Stimulated activated CD4-positive, alpha-beta T cell treated with anti-CD3 and anti-CD28 coated beads, Interleukin-4, amount 100 ng/mL, for 48 hours (primary cell): ENCODE data around the gene AGPAT3.
A peak's percentile ranks its signal among the peaks of the same experiment; 100 is the strongest.

Source experiments
- DNase-seq, 2 donors: peaks; one replicate each; pipeline ENCODE4 v3.0.0-alpha.2; 2020; ENCODE audit warnings: low read depth in 2 of 2

The AGPAT3 gene

DNA sequence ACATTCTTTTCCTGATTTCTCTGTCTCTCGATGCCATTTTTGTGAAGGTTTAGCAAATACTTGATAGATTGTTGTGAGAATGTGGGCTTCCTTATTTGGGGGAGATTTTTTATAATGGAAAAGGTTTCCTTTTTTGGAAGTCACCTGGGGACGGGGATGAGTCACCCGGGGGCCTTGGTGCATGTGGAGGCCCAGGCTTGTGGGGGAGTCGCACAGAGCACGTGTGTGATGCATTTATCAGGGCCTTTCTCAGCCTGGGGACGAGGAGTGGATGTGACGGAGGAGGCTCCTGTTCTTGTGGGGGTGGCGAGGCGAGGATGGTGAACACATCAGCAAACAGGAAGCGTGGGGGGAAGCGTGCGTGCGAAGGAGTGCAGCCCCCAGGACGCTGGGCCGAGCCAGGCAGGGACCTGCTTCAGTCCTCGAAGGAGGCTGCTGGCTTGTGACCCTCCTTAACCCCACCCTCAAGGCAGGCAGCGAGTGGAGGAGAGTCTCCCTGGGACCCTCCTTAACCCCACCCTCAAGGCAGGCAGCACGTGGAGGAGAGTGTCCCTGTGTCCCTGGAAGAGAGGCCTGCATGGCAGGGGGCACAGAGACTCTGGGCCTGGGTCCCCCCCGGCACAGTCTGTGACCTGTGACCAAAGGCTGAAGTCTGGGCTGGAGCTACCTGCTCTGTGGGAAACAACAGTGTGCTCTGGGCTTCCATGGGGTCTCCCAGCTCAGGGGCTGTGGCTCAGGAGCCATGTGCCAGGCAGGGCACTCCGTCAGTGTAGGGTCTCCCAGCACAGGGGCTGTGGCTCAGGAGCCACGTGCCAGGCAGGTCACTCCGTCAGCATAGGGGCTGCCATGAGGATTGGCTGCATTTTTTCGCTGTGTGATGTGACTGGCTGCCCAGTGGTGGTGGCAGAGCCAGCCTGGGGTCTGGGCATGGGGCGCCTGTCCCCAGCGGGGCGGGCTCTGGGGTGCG lies 57.2 kb downstream of the AGPAT3 start:
- DNase-seq: peak; percentile 36 to 37

DNA sequence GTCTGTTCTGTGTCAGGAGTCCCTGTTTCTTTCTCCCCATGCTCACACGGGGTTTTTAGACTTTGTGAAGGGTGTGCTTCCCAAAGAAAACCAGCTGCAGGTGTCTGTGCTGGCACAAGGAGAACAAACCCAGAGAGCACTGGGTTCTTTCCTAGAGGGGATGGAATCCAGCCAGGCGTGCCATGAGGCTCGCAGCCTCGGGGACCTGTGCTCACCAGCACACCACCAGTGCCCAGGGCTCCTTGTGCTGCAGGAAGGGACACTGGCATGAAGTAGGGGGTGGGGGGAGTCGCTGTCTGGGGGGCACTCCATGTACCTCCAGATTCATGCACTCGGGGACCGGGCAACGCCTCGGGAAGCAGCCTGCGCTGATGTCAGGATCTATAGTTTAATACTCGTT lies 57.9 kb downstream of the AGPAT3 start:
- DNase-seq: no peak

DNA sequence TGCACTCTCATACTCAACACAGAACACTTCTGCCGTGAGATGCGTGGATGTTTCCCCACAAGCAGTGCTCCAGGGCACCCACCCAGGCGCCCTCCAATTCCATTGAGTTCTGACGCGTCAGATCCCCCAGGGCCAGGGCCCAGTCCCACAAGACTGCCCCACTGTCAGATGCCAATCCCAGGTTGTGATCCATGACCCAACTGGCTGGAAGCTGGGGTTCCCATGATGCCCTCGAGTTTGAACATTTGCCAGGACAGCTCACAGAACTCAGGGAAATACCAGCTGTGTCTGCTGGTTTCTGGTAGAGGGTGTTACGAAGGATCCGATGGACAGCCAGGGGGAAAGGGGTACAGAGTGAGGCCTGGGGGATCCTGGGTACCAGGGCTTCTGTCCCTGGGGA lies 58.4 kb downstream of the AGPAT3 start:
- no peak for DNase-seq

DNA sequence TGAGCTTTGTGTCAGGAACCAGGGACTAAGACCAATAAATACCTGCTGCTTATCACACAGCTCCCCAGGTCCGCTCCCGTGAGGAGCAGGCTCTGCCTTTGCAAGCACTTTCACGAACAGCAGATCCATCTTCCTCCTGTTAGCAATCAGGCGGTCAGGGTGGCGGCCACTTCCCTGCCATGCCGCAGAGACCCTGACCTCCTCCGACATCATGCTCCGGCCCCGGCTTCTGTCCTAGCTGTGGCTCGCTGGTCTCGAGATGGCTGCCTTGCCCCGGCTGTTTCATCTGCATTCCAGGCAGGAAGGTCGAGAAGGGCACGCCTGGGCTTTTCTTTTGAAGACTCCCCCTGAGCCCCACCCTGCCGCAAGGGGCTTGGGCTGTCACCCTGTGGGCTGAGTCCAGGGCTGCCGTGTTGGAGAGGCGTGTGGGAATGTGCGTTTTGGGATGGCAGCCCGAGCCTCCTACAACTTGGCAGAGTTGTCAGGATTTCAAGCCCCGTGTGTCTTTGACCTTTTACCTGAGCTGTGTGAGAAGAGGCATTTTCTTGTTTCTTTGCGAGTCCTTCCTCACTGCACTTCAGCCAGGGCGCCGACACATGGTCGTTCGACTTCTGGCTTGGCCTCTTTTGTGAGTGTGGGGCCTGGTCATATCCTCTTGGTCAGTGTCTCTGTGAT lies 59.5 kb downstream of the AGPAT3 start:
- no peak for DNase-seq

DNA sequence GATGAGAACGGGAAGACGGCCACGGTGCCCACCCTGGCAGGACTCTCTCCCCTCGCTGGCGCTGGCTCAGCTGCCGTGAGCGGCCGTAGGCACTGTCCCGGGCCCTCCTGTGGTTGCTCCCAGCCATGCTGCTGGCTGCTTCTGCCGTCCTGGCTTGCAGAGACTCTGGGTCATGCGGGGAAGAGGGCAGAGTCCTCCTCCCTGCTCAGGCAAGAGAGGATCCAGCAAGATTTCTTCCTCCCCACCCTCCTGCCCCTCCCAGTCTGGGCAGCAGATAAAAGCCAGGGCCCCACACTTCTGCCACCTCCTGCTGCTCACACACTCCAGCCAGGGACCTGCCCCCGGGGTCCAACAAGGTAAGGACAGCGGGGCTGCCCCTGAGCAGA lies 60.1 kb downstream of the AGPAT3 start:
- DNase-seq: no peak

DNA sequence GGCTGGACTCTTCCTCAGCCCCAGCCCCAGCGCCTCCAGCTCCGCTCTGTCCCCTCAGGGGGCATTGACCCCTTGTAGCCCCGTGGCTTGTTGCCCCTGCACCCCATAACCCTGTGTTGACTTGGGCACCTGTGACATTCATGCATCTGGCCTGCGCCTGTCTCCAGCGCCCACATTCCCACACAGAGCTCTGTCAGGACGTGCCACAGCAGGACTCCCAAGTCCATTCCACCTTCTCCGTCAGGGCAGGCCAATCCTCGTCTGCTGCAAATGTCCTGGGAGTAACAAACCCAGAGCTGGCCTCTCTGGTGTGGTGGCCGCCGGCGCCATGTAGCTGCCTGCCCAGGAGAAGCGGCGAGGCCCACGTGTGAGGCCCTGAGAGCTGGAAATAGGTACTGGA lies 60.6 kb downstream of the AGPAT3 start:
- no peak for DNase-seq

DNA sequence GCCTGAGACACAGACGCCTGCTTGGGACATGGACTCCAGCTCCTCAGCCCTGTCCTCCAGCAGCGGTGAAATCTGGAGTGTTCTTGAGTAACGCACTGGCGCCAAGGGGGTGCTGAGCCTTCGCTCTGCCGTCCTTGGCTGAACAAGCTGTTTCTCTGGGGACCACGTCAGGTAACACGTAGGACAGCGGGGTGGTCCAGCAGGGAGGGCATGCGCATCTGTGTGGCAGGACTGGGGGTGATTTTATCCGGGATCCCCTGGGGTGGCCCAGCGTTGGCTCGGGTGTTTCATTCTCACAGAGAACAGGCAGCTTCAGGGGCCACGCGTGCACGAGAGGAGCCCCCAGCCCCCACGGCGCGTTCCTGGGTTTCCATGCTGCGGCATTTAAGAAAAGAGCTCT lies 61.2 kb downstream of the AGPAT3 start:
- no peak for DNase-seq

DNA sequence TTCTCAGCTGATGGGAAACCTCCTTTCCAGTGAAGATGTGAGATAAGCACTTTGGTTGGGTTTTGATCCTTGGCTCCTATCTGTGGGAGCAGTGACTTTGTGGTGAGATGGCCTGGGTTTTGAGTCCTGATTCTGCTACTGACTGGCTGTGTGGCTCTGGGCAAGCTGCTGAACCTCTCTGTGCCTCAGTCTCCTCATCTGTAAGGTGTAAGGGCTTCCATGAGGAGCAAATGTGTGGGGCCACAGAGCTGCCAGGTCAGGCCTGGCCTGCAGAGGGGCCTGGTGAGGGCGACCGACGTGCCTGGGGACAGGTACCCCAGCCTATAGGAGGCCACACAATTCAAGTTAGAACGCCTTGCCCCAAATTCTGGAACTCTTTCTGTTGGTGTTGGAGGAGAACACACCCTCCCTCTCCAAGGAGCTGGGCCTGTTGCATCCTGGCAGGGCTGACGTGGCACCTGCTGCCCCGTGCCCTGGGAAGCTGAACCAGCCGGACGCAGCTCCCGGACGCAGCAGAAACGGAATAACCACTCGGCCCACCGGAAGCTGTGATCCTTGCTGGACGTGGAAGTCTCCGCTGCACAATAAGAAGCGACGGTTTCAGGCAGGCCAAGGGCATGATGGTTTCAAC lies 62.7 kb downstream of the AGPAT3 start:
- DNase-seq: no peak

DNA sequence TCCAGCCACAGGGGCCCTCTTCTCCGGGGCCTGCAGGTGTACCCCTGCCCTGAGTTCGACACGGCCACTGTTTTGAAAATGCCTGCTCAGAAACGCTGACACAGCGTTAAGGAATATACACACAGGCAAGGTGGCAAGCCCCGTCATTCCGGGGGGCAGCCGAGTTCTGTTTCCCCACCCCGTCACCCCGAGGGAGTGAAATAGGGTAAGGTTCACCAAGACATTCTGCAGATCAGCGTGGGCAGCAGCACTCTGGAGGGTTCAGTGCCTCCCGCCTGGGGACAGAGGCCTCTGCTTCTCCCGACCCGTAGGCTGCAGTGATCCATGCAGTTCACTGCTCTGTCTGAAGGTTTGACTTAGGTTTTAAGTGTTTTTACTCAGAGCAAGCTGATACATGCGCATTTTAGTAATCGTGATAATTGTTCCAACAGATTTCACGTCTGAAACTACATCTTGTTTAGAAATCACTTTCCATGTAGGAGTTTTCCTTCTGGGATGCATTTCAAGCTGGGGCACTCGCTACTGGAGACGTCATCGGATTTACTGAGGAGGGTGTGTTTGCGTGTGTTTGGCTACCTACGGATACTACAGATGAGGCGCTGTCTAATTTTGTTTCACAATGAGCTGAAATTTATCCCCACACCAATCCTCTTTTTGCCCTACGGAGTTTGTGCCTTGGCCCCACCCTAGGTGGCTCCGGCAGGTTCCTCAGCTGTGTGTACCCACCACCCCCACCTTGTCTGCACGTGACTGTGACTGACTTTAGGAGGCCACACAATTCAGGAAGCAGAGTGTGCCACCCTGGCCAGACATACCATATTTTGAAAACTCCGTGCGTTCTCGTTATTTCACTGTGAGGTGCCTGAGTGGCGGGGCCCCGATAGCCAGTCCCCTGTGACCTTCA lies 63.5 kb downstream of the AGPAT3 start:
- no peak for DNase-seq

DNA sequence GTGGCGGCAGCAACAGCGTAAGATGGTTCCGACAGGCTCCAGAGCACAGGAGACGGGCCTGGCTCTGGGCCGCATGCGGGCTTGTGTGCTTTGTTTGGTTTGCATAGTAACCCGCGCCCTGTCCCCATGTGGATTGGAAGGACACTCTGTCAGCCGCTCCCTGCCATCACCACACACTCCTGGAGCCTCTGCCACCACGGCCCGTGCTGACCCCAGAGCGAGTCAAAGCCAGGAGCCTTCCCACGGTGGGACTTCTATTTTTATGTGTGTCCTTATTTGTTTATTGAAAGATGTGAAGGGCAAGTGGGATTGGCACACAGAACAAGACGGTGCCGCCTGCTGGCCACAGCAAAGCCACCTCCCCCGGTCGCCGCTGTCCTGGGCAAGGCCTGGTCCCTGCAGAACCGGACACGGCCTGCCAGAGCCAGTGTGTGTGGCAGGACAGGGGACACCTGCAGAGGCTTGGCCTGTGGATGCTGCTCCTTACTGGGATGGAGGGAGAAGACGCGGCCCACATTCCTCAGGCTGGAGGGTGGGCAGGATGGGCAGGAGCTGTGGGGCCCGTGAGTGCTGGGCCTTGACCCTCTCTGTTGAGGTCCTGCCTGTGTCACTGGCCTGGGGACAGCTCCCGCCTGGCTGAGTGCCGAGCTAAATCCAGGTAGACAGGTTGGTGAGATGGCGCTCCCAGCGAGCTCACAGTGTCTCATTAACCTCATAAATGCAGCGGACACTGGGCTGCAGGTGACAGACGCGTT lies 64.4 kb downstream of the AGPAT3 start:
- no peak for DNase-seq

DNA sequence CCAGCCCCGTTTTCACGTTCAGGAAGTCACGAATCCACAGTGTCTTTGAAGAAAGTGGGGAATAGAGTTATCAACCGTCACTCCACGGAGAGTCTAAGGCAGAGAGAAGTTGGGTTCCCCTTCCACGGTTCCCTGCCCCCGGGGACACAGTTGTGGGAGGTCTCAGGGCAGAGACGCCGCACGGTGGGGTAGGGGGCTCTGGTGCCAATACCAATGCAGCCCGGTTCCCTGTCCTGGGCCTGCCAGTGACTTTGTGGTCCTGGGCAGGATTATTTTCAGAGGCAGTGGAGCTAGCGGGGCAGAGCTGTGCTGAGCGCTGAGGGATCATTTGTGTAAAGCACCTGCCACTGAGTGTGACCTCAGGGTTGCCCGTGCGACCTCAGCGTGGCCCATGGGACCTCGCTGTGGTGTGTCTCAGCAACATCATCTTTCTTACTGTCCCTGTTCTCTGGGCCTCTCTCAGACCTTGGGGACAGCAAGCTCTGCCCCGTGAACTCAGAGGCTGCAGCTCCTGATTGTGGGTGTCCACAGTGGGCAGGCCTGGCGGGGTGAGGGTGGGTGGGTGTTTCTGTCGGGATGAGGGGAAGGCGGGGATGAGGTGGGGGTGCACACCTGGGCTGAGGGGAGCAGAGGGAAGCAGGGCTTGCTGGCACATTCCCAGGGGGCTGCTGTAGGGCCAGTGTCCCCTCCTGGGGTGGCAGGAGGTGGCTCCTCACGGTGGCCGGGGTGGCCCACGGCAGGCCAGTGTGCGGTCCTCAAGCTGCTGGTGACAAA lies 65.2 kb downstream of the AGPAT3 start:
- DNase-seq: no peak

DNA sequence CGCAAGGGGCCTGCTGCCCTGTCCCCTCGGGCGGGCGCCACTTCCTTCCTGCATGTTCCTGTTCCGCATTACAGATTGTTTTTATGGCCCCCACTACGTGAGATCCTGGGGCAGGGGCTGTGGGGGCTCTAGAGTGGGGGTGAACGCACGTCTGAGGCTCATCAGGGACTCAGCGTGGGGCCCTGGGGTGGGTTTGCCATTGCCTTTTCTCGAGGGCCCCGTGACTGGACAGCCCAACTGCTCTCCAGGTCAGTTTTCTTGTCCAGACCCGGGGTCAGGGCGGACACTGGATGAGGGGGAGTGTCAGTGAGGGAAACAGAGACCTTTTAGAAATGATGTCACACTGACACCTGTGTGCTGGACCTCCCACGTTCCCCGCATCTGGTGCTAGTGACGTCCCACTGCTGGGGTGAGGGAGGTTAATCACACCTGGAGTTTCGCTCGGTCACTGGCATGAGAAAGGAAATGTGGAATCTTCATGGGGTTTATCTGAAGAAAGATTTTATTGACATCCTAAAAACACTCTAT lies 65.9 kb downstream of the AGPAT3 start:
- DNase-seq: no peak

DNA sequence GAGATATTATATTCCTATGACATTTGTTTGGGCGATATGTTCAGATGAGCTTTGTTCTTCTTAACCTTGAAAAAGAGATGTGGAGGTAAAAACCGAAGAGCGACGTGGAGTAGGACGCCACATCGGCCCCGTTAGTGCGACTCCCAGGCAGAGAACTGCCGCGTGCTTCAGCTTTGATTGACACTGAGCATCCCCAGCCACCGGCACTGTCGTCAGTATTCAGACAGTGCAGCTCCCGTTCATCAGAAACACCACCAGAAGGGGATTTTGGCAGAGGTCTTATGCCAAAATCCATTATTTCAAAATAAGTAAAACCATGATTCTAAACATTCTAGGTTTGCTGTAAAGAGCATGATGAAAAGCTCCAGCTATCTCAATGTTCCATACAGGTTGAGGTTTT lies 66.5 kb downstream of the AGPAT3 start:
- DNase-seq: no peak

DNA sequence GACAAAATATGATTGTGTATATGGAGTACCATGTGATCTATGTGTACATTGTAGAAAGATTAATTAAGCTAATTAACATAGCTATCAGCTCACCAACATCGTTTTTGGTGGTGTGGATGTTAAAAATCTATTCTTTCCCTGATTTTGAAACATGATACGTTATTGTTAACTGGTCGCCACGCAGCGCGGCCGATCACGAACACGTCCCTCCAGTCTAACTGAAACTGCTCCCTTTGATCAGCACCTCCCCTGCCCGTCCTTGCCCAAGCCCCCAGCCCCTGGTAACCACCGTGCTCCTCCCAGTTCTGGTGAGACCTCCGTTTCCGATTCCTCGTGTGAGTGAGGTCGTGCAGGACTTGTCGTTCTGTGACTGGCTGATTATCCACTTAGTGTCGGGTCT lies 67.0 kb downstream of the AGPAT3 start:
- DNase-seq: no peak

DNA sequence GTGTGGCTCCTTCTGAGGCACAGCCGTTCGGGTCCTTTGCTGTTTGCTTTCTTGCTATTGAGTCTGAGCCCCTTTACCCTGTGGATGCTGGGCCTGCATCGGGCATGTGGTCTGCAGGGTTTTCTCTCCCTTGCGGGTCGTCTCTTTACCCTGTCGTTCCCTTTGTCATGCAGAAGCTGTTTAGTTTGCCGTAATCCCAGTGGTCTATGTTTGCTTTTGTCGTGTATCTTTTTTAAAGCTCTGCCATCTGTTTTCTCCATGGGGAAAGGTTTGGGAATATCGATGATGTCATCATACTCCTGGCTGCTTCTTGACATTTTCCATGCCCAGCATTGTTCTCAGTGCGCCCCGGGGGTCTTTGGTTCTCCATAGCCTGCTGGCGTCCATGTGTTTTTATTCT lies 68.2 kb downstream of the AGPAT3 start:
- DNase-seq: no peak

DNA sequence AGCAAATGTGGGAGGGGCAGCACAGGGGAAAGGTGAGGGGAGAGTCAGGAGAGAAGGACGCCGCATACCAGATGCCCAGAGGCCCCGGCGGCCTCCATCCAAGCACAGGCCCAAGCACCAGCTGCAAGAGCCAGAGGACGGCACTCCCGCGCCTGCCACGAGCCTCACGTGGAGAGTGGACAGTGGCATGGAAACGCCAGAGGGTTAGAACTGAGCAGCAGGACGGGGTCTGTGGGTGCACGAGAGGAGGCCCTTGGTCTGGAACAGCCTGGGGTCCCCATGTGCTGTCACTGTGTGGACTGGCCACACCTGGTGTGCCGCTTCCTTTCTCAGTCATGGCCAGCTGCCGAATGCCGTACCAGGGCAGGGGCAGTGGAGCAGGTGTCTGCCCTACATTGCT lies 68.7 kb downstream of the AGPAT3 start:
- no peak for DNase-seq

DNA sequence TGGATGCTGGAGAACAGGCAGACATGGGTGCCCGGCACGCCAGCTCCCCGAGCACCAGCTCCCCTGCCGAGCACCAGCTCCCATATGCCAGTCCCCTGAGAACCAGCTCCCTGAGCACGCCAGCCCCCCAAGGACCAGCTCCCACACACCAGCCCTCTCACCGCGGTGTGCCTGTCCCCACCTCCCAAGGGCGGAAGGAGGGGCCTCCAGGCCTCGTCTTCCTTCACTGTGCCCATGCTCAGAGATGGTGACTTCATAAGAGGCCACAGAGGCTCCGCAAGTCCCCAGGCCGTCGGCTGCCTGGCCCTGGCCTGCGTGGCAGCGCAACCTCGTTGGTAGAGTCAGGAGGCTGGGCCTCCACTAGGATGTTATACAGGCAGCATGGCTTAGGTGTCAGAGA lies 69.1 kb downstream of the AGPAT3 start:
- DNase-seq: no peak

DNA sequence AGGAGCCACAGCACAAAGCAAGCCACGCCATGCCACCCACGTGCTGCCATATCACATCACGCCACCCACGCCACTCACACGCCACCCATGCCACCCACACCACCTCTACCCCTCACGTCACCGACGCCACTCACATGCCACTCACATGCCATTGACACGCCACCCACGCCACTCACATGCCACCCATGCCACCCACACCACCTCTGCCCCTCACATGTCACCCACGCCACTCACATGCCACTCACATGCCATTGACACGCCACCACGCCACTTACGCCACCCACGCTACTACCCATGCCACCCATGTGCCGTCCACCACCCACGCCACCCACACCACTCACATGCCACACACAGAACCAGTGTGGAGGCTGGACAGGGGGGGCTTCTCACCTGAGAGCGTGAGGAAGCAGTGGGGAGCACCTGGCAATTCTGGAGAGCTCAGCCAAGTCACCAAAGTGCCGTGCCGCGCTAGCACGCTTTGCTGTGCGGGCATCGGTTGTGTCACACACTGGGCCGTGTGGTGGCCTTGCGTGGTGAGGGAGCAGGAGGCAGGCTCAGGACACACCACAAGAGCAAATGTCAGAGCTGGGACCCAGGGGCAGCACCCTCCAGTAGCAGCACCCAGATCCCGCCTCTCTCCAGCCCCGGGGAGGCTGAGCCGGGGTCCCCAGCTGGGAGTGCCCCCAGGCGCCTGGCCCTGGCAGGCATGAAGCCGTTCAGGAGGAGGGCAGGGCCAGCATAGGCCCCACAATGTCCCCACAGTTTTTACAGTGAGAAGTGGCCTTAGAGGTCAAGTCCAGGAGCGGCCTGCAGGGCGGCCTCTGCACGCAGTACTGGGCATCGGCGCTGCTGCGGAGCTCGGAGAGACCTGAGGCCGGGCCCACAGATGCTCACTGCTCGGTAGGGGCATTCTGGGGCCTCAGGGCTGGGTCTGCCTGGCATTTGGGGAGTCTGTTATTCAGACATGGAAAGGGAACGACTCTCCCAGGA lies 70.0 kb downstream of the AGPAT3 start:
- no peak for DNase-seq

DNA sequence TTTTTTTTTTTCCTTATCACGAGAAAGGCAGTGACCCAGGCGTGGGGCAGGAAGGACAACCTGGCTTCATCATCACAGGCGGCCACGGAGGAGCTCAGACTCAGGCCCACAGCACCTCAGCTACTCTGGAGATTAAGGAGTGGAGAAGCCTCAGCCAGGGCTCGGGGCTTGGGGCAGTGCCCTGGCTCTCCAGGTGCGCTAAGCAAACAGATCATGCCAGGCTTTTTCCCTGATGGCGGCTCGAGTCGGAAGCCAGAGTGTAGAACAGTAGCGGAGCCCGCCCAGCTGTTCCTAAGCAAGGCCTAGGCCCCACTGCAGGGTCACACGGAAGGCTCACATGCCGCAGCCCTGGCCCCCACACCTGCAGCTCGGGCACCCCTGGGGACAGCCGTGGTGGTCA lies 70.7 kb downstream of the AGPAT3 start:
- no peak for DNase-seq
